Embryonic facial prominence (tissue), 1 donor: ENCODE measurements around the gene PTPN13.
"Not testable (repeated sequence)": the region's sequence is repeated elsewhere in the genome, so short reads cannot be mapped to it uniquely, and the experiment has no call there.

Experiments
- DNase-seq: peaks from one replicate; pipeline ENCODE4 v3.0.0-alpha.2; 2016; ENCODE audit errors: extremely low spot score

The PTPN13 gene

GRCh38 chr4:86641516-86642090 lies 47.5 kb downstream of the PTPN13 start:
- no peak for DNase-seq

GRCh38 chr4:86644892-86645291 lies 50.8 kb downstream of the PTPN13 start:
- no peak for DNase-seq

GRCh38 chr4:86652332-86652932 lies 58.3 kb downstream of the PTPN13 start:
- DNase-seq, result no peak

- DNase-seq, result no peak
Measured at GRCh38 chr4:86653237-86653865, 59.2 kb downstream of the PTPN13 start.

- DNase-seq, result not testable (repeated sequence)
Measured at GRCh38 chr4:86656781-86657180, 62.7 kb downstream of the PTPN13 start.

- DNase-seq, result no peak
Measured at GRCh38 chr4:86657382-86657781, 63.3 kb downstream of the PTPN13 start.

GRCh38 chr4:86657910-86658309 lies 63.8 kb downstream of the PTPN13 start:
- no peak for DNase-seq

- no peak for DNase-seq
Measured at GRCh38 chr4:86660401-86660800, 66.3 kb downstream of the PTPN13 start.

GRCh38 chr4:86661006-86661405 lies 66.9 kb downstream of the PTPN13 start:
- no peak for DNase-seq

GRCh38 chr4:86661418-86661817 lies 67.3 kb downstream of the PTPN13 start:
- DNase-seq, result no peak

GRCh38 chr4:86664959-86665358 lies 70.8 kb downstream of the PTPN13 start:
- DNase-seq, result no peak

- DNase-seq, result no peak
Measured at GRCh38 chr4:86670298-86670697, 76.2 kb downstream of the PTPN13 start.

GRCh38 chr4:86670756-86671155 lies 76.6 kb downstream of the PTPN13 start:
- no peak for DNase-seq

GRCh38 chr4:86675548-86675947 lies 81.4 kb downstream of the PTPN13 start:
- no peak for DNase-seq

- DNase-seq, result no peak
Measured at GRCh38 chr4:86678796-86679195, 84.7 kb downstream of the PTPN13 start.

GRCh38 chr4:86679441-86679840 lies 85.3 kb downstream of the PTPN13 start:
- DNase-seq, result no peak

- no peak for DNase-seq
Measured at GRCh38 chr4:86683167-86683566, 89.1 kb downstream of the PTPN13 start.

- DNase-seq, result no peak
Measured at GRCh38 chr4:86683983-86684382, 89.9 kb downstream of the PTPN13 start.

GRCh38 chr4:86685401-86685800 lies 91.3 kb downstream of the PTPN13 start:
- DNase-seq, result no peak

GRCh38 chr4:86686741-86687140 lies 92.6 kb downstream of the PTPN13 start:
- DNase-seq, result no peak

GRCh38 chr4:86688026-86688425 lies 93.9 kb downstream of the PTPN13 start:
- DNase-seq, result no peak

GRCh38 chr4:86704601-86705000 lies 110.5 kb downstream of the PTPN13 start:
- DNase-seq, result no peak

- DNase-seq, result no peak
Measured at GRCh38 chr4:86706923-86707597, 112.9 kb downstream of the PTPN13 start.
